GM18951 (cell line): ENCODE results near the gene KICS2.

Experiments
- POLR2A ChIP-seq: IDR thresholded peaks from 4 replicates; pipeline ENCODE4 v1.6.1; 2011; ENCODE audit warnings: mild to moderate bottlenecking; ENCODE audit not compliant: insufficient read length, insufficient read depth; ENCODE audit errors: extremely low read depth
- in situ Hi-C: fragments of 300-500 bp; cut with MboI; formaldehyde crosslinking; loops from one replicate; pipeline ENCODE4 v1.12.0; 2022; ENCODE audit warnings: low sequenced_read_pairs, mixed read lengths, inconsistent platforms; ENCODE audit not compliant: unreplicated experiment

Gene KICS2

GRCh38 chr12:64222009-64222765, at the start of gene KICS2:
KICS2 (minus strand) TSS chr12:64222296; CDS start chr12:64222237, 59 bp downstream.
- TF ChIP-seq POLR2A: peak; percentile 86
- in situ Hi-C loops: no loop called here

GRCh38 chr12:64270411-64270810, 48.3 kb upstream of the KICS2 start:
- in situ Hi-C loops: loop anchor here (25.0 kb wide), 1 partner anchor 583 kb away; no protein-coding TSS in a partner anchor
- TF ChIP-seq POLR2A: no peak

DNA sequence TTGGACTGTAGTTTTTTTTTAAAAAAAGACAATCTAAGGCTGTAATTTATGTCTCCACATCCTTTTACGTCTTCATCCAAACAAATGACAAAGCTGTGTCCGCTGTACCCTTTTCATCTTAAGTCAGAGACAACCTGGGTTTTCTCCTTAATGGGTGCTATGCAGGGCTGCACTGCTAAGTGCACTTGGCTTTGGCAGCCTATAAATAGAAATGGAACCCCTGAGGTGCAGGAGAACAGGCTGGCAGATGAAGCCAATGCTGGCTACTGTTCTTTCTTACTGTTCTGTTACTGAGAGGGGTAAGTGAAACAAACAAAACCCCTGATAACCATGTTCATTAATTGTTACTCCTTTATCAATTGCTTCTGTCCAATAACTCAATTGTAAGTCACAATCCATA, 47.1 kb upstream of the KICS2 start:
- in situ Hi-C loops: loop anchor here (25.0 kb wide), 1 partner anchor 582 kb away; no protein-coding TSS in a partner anchor
- TF ChIP-seq POLR2A: no peak

GRCh38 chr12:64268409-64268808, 46.3 kb upstream of the KICS2 start:
- in situ Hi-C loops: loop anchor here (25.0 kb wide), 1 partner anchor 581 kb away; no protein-coding TSS in a partner anchor
- TF ChIP-seq POLR2A: no peak

DNA sequence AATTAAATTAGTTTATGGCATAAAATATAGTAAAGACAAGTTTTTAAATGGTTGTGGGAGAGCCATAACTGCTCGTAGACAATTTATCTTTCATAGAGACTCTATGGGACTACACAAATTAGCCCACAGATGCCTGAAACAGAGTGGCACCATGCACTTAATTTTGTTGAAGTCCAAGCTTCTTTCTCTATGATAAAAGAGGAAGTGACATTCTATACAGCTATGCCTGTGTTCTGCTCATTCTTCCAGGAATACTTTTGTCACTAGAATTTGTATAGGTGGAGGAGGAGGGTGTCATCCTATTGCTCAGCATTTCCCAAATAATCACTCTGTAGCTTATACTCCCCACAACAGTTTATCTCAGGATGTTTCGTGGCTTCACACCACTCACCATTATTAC, 43.7 kb upstream of the KICS2 start:
- in situ Hi-C loops: loop anchor here (25.0 kb wide), 1 partner anchor 579 kb away; no protein-coding TSS in a partner anchor
- TF ChIP-seq POLR2A: no peak

GRCh38 chr12:64261813-64262212, 39.7 kb upstream of the KICS2 start:
- in situ Hi-C loops: loop anchor here (25.0 kb wide), 1 partner anchor 575 kb away; no protein-coding TSS in a partner anchor
- no peak for TF ChIP-seq POLR2A

- no peak for TF ChIP-seq POLR2A
- in situ Hi-C loops: loop anchor here (5.0 to 25.0 kb wide), 2 partner anchors 416 to 571 kb away; partner anchors contain the start of gene SRGAP1
Measured at GRCh38 chr12:64258576-64258975, 36.5 kb upstream of the KICS2 start.

DNA sequence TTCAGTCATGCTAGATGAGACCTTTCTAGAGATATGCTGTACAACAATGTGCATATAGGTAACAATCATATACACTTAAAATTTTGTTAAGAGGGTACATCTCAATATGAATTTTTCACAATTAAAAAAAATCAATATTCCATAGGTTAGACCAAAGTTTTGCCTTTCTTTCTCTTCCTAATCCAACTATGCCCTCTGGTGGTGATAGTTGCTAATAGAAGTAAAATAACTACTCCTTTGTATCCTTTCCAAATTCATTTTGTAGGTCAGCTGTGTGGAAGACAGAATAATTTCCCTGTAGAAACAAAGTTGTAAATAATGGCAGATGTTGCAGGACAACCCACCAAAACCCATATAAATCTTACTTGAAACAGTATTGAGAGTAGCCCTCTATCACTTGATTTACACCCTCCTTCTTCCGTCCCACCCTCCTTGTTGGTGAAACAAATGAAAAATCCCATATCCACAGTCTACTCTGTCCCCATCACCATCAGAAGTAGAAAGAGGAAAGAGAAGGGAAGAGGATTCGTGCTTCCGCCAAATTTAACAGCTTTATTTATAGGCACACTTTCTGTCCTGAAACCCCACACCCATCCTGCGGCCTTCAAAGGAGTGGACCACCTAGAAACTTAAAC, 34.2 kb upstream of the KICS2 start:
- TF ChIP-seq POLR2A: no peak
- in situ Hi-C loops: loop anchor here (5.0 to 25.0 kb wide), 2 partner anchors 414 to 569 kb away; partner anchors contain the start of gene SRGAP1

DNA sequence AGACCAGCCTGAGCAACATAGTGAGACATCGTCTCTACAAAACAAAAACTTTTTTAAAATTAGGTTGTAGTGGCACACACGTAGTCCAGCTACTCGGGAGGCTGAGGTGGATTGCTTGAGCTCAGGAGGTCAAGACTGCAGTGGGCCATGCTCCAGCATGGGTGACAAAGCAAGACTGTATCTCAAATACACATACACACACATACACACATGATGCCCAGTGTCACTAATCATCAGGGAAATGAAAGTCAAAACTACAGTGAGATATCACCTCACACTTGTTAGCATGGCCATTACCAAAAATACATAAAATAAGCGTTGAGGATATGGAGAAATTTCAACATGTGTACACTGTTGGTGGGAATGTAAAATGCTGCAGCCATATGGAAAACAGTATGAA, 33.2 kb upstream of the KICS2 start:
- in situ Hi-C loops: loop anchor here (5.0 to 25.0 kb wide), 2 partner anchors 413 to 568 kb away; partner anchors contain the start of gene SRGAP1
- TF ChIP-seq POLR2A: no peak

GRCh38 chr12:64253356-64253755, 31.3 kb upstream of the KICS2 start:
- in situ Hi-C loops: loop anchor here (25.0 kb wide), 1 partner anchor 566 kb away; no protein-coding TSS in a partner anchor
- TF ChIP-seq POLR2A: no peak

GRCh38 chr12:64252681-64253080, 30.6 kb upstream of the KICS2 start:
- in situ Hi-C loops: loop anchor here (25.0 kb wide), 1 partner anchor 565 kb away; no protein-coding TSS in a partner anchor
- TF ChIP-seq POLR2A: no peak

DNA sequence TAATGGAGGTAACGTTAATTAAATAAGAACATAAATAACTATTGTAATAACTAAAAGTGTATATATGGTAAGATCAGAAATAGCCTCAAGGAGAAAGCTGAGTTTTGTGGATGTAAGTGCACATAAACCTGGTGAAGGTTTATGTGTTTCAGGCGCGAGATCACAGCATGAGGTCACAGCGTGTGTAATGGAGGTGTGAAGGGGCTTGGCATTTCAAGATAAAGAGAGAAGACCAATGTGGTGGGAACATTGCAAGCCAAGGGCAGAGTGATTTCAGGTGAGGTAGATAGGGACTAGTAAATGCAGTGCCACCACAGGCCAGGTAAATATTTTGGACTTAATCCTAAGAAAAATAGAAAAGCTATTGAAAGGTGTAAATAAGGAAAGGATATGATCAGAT, 21.7 kb upstream of the KICS2 start:
- in situ Hi-C loops: no loop called here
- no peak for TF ChIP-seq POLR2A

- in situ Hi-C loops: no loop called here
- no peak for TF ChIP-seq POLR2A
Measured at GRCh38 chr12:64240781-64241180, 18.7 kb upstream of the KICS2 start.
